Neural cell (in vitro differentiated cells): ENCODE results near the gene ACTN4. TPM values are rescaled to one million over a fixed set of nuclear protein-coding genes. Genes with fewer than 3 reads are reported as not detected.

Source experiments
- H2AFZ ChIP-seq: fragments of 200-600, 300-800 bp; sonication (generic), shearing (Covaris generic); 2 replicates; pipeline ENCODE4 v1.6.0; 2014; ENCODE audit warnings: low read depth, mild to moderate bottlenecking, antibody characterized with exemption, low read length, moderate library complexity
- H3F3A ChIP-seq: fragments of 200-600 bp; shearing (Covaris generic); 2 replicates; pipeline ENCODE4 v1.6.1; 2016; ENCODE audit warnings: mild to moderate bottlenecking, moderate library complexity, mixed read lengths, antibody characterized with exemption, low read length; ENCODE audit not compliant: insufficient read depth, poor library complexity, severe bottlenecking
- H3K27ac ChIP-seq: fragments of 200-600, 300-800 bp; sonication (generic), shearing (Covaris generic); 2 replicates; pipeline ENCODE4 v1.5.1; 2014; ENCODE audit warnings: mild to moderate bottlenecking, low read length, moderate library complexity
- H3K27me3 ChIP-seq: fragments of 300-800, 200-600 bp; sonication (generic), shearing (Covaris generic); 2 replicates; pipeline ENCODE4 v1.6.0; 2014; ENCODE audit warnings: mild to moderate bottlenecking, low read depth, low read length, moderate library complexity; ENCODE audit not compliant: insufficient read depth
- H3K36me3 ChIP-seq: fragments of 300-800, 200-600 bp; sonication (generic), shearing (Covaris generic); 2 replicates; pipeline ENCODE4 v1.5.1; 2014; ENCODE audit warnings: mild to moderate bottlenecking, antibody characterized with exemption, low read length, moderate library complexity; ENCODE audit not compliant: insufficient read depth
- H3K4me2 ChIP-seq: fragments of 300-800, 200-600 bp; sonication (generic), shearing (Covaris generic); 2 replicates; pipeline ENCODE4 v1.6.0; 2014; ENCODE audit warnings: mild to moderate bottlenecking, low read length
- H3K4me3 ChIP-seq: fragments of 300-800, 200-600 bp; sonication (generic), shearing (Covaris generic); 2 replicates; pipeline ENCODE4 v1.5.1; 2014; ENCODE audit warnings: mild to moderate bottlenecking, low read length, moderate library complexity
- H3K79me2 ChIP-seq: fragments of 200-600 bp; shearing (Covaris generic); replicated peaks from 2 replicates; pipeline ENCODE4 v1.6.0; 2014; ENCODE audit warnings: mild to moderate bottlenecking, low read length, moderate library complexity; ENCODE audit not compliant: insufficient read depth
- H3K9ac ChIP-seq: fragments of 300-800, 200-600 bp; sonication (generic), shearing (Covaris generic); 2 replicates; pipeline ENCODE4 v1.6.1; 2016; ENCODE audit warnings: mild to moderate bottlenecking, low read length, mixed read lengths
- H3K9me2 ChIP-seq: fragments of 200-600 bp; shearing (Covaris generic); 2 replicates; pipeline ENCODE4 v1.6.1; 2016; ENCODE audit warnings: mild to moderate bottlenecking, low read length, mixed read lengths; ENCODE audit not compliant: insufficient read depth
- H3K9me3 ChIP-seq: fragments of 200-600, 300-800 bp; sonication (generic), shearing (Covaris generic); 2 replicates; pipeline ENCODE4 v1.6.1; 2016; ENCODE audit warnings: mild to moderate bottlenecking, mixed run types, low read length, moderate library complexity, mixed read lengths
- H4K20me1 ChIP-seq: fragments of 200-600 bp; shearing (Covaris generic); 2 replicates; pipeline ENCODE4 v1.6.1; 2016; ENCODE audit warnings: mild to moderate bottlenecking, mixed run types; ENCODE audit not compliant: insufficient read depth
- CTCF ChIP-seq: fragments of 450-650 bp; IDR thresholded peaks from 2 replicates; pipeline ENCODE4 v1.5.1; 2014; ENCODE audit warnings: antibody characterized with exemption, mild to moderate bottlenecking, moderate library complexity; ENCODE audit not compliant: poor library complexity, severe bottlenecking
- EP300 ChIP-seq: fragments of 450-650 bp; conservative IDR thresholded peaks from 2 replicates; pipeline ENCODE4 v1.6.1; 2014; ENCODE audit warnings: antibody characterized with exemption, mild to moderate bottlenecking, moderate library complexity; ENCODE audit not compliant: poor library complexity, severe bottlenecking
- EZH2 ChIP-seq: fragments of 200-600, 300-800 bp; shearing (Covaris generic), sonication (generic); IDR thresholded peaks from 2 replicates; pipeline ENCODE4 v1.6.1; 2014; ENCODE audit warnings: antibody characterized with exemption, low read length, borderline replicate concordance, mild to moderate bottlenecking; ENCODE audit not compliant: insufficient read depth, poor library complexity, severe bottlenecking
- MXI1 ChIP-seq: fragments of 450-650 bp; conservative IDR thresholded peaks from 2 replicates; pipeline ENCODE4 v1.6.1; 2014; ENCODE audit warnings: antibody characterized with exemption, mild to moderate bottlenecking; ENCODE audit not compliant: poor library complexity, severe bottlenecking
- POLR2AphosphoS5 ChIP-seq: IDR thresholded peaks from 2 replicates; pipeline ENCODE4 v1.6.1; 2012
- RAD21 ChIP-seq: fragments of 450-650 bp; conservative IDR thresholded peaks from 2 replicates; pipeline ENCODE4 v1.6.1; 2014; ENCODE audit warnings: antibody characterized with exemption, mild to moderate bottlenecking, moderate library complexity
- REST ChIP-seq: IDR thresholded peaks from 2 replicates; pipeline ENCODE4 v1.6.1; 2012; ENCODE audit warnings: borderline replicate concordance
- SMC3 ChIP-seq: fragments of 450-650 bp; conservative IDR thresholded peaks from 2 replicates; pipeline ENCODE4 v1.6.1; 2014; ENCODE audit warnings: antibody characterized with exemption, mild to moderate bottlenecking, moderate library complexity; ENCODE audit not compliant: poor library complexity
- TAF1 ChIP-seq: IDR thresholded peaks from 2 replicates; pipeline ENCODE4 v1.6.1; 2012; ENCODE audit warnings: low read depth
- polyA plus RNA-seq: library from polyadenylated mRNA; depleted of rRNA; stranded (reverse); fragments of >200 nt; gene quantifications from 2 replicates; pipeline ENCODE4 v1.2.3, GENCODE V29; 2014

The ACTN4 gene
- polyA plus RNA-seq, 1 donor from 2014 or later = 54.0 TPM

- Histone ChIP-seq H3F3A (no peaks in the 10 kb centered on the region), H3K9me3 (no peaks in the 10 kb centered on the region), H4K20me1 (no peaks in the 10 kb centered on the region), H3K9ac (no peak overlapping the region), H3K9me2 (no peaks in the 10 kb centered on the region), H3K27ac (no peak overlapping the region), H3K36me3 (no peaks in the 10 kb centered on the region), H3K79me2 (peaks cover 22% of the 10 kb centered on the region), H3K4me3 (no peak overlapping the region), H2AFZ (no peak overlapping the region), H3K4me2 (no peak overlapping the region), H3K27me3 (no peaks in the 10 kb centered on the region)
- no peak for TF ChIP-seq POLR2AphosphoS5
- TF ChIP-seq RAD21 = no peak
- TF ChIP-seq CTCF = no peak
- TF ChIP-seq EP300 = no peak
- TF ChIP-seq TAF1 = no peak
- no peak for TF ChIP-seq SMC3
- no peak for TF ChIP-seq MXI1
- TF ChIP-seq EZH2 = no peak
Observed at GRCh38 chr19:38684078-38684861, 36.8 kb downstream of the ACTN4 start.

- Histone ChIP-seq H3K4me2 (no peak overlapping the region), H3F3A (no peaks in the 10 kb centered on the region), H3K9me2 (no peaks in the 10 kb centered on the region), H3K9me3 (no peaks in the 10 kb centered on the region), H3K79me2 (peaks cover 22% of the 10 kb centered on the region), H4K20me1 (no peaks in the 10 kb centered on the region), H3K9ac (no peak overlapping the region), H3K4me3 (no peak overlapping the region), H2AFZ (no peak overlapping the region), H3K27me3 (no peaks in the 10 kb centered on the region), H3K36me3 (no peaks in the 10 kb centered on the region), H3K27ac (no peak overlapping the region)
- TF ChIP-seq SMC3 = no peak
- TF ChIP-seq TAF1 = no peak
- TF ChIP-seq RAD21 = no peak
- TF ChIP-seq CTCF = no peak
- no peak for TF ChIP-seq MXI1
- no peak for TF ChIP-seq EZH2
- no peak for TF ChIP-seq REST
- no peak for TF ChIP-seq EP300
Observed at GRCh38 chr19:38684862-38685665, 37.6 kb downstream of the ACTN4 start.
